ENCODE data around the gene MACROH2A1.

MACROH2A1 gene

GRCh38 chr5:135329066-135329912 is 69.7 kb downstream of the MACROH2A1 start:
- no peak for DNase-seq

- no peak for DNase-seq
Observed at GRCh38 chr5:135328128-135328687, 70.8 kb downstream of the MACROH2A1 start.

DNA sequence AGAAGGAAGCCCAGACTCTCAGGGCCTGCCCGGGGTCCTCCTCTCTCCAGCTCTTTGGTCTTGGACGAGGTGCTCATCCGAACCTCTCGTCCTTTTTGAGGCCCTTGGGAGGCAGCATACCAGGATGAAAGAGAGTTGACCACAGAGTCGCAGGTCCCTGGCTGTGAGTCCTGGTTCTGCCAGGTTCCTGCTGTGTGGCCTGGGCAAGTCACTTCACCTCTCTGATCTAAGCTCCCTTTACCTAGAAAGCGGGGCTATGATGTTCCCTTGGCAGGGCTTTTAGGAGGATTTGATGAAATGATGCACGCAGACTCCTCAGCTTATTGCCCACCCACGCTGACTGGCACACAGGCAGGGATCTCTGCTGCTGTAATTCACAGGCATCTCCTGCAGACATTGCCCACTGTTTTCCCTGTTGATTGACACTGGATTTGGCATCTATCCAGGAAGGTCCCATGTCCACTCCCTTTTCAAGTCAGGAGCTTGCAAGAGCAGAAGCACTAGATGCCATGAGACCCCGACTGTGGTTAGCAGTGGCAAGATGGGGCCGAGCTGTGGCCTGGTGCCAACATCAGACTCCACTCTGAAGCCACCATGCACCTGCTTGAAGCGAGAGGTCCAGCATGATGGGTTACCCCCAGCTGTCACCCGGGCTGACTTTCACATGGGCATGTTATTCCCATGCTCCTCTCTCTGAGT is 71.5 kb downstream of the MACROH2A1 start:
- DNase-seq = no peak

DNA sequence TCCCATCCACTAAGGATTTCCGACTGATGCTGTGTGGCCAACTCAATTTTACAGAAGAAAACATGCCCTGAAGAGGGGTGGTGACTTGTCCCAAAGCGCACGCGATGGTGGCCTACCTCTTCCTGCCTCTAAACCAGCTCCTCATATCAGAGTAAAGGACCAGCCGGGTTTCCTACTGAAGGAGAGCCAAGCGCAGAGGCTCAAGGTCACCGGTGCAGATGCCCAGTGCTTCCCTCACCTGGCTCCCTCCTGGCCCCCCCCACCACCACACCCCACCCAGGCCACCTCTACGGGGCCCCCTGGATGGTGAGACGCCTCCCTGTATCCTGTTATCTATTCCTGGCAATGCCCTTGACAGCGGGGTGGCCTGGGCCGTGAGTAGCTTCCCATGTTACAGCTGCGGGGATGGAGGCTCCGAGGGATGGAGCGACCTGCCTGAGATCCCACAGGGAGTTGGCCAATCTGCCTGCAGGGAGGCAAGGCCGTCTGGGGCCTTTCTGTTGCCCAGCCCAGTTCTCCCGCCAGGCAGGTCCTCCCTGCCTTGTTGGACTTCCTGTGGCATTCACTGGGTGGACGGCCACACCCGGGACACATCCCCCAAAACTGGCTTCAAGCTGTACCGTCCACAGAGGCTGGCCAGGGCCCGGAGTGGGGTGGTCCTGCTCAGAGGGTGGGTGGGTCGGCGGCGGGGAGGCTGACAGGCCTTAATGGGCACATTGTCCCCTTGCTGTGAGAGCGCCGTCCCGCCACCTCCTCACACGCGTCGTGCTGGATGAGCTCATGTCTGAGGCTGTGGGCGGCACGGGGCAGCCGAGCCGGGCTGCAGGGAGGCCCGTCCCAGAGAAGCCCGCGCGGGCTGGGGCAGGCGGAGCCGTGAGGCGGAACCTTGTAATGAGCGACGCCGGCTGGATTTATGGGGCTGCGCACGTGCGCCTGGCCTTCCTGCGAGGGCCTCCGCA is 72.5 kb downstream of the MACROH2A1 start:
- DNase-seq = no peak

DNA sequence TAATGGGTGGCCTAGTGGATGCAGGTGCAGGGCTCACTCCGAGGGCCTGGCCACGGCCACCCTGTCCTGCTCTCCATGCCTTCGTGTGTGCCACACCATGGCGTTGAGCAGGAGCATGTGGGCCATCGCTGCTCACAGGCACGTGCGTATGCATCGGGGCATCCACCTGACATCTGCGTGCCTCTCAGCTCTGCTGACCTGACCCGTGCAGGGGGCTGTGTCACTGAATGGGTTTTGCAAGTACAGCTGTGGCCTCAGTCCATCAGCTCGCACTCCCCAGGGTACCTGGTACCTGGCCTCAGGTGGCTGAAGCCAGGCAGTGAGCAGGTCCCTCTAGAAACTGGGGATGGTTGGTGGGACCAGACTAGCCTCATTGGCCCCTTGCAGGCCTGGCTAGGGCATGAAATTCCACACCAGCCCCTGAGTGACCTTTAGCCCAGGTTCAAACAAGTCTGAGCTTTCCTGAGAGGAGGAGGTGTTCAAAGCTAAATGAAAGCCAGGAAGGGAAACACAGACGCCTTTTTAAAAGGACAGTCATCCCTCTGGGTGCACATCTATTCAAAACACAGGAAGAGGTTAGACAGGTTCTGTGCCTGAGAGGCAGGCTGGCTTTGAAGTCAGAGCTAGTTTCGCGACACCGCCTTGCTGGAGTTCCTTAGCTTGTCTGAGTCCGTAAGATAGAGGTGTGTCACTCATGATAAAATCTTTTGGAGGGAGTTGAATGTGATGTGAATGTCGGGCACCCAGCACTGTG is 74.0 kb downstream of the MACROH2A1 start:
- no peak for DNase-seq

- no peak for DNase-seq
Observed at GRCh38 chr5:135324160-135324559, 74.9 kb downstream of the MACROH2A1 start.

GRCh38 chr5:135323701-135324132 is 75.3 kb downstream of the MACROH2A1 start:
- no peak for DNase-seq

GRCh38 chr5:135323227-135323626 is 75.8 kb downstream of the MACROH2A1 start:
- no peak for DNase-seq

- DNase-seq = no peak
Observed at GRCh38 chr5:135322744-135323143, 76.3 kb downstream of the MACROH2A1 start.

DNA sequence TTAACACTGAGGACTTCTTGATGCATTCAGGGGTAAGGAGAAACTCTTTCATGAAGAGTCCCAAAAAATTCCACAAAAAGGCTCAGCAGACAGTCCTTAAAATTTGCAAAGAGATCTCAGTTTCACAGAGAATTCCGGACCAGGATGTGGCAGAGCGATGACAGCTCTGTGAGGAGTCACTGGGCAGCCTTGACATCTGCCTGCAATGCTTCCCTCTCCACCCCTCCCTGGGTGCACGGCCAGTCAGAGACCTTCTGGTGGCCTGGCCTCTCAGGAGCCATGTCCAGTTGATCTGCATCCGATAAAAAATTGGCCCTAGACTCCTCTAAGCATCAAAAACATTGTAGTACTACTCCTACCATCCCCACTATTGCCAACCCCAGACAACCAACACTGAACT is 76.8 kb downstream of the MACROH2A1 start:
- DNase-seq = no peak

GRCh38 chr5:135320718-135321484 is 78.1 kb downstream of the MACROH2A1 start:
- DNase-seq = no peak

- DNase-seq = no peak
Observed at GRCh38 chr5:135319928-135320606, 79.0 kb downstream of the MACROH2A1 start.

- no peak for DNase-seq
Observed at GRCh38 chr5:135319458-135319857, 79.6 kb downstream of the MACROH2A1 start.

- no peak for DNase-seq
Observed at GRCh38 chr5:135318924-135319323, 80.1 kb downstream of the MACROH2A1 start.

DNA sequence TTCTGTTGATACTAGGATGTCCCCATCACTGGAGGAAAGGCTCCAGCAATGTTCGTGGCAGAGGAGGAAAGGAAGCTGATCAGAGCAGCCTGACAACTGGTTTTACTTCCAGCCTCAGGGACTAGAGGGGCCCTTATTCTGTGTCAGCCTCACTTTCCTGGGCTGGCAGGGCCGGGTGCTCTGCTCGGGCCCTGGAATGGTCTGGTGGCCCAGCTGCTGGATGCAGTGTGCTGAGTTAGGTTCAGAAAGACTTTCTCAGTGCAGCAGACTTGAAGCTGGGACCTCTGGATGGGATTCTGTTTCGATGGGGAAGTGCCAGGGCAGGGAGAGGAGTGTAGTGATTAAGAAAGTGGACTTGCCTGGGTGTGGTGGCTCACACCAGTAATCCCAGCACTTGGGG is 81.0 kb downstream of the MACROH2A1 start:
- DNase-seq = no peak

DNA sequence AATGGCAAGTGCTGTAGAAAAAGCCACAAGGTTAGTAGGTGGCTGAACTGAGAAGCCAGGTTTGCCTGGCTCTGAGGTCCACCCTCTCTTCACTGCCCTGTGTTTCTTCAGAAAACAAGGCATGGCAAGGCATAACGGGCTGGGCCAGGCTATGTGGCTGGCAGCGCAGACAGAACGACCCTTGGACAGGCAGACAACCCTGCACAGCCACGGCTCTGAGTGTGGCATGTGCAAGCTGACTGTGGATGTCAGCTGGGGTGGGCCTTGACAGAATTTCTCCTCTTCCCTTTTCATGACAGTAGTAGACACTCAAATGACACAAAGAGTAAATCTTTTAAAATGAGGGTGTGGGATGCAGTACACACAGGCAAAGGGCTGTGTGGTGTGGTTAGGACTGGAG is 81.7 kb downstream of the MACROH2A1 start:
- no peak for DNase-seq

- DNase-seq = peak; percentile 16
Observed at GRCh38 chr5:135315386-135315785, 83.6 kb downstream of the MACROH2A1 start.

GRCh38 chr5:135313946-135314345 is 85.1 kb downstream of the MACROH2A1 start:
- no peak for DNase-seq

DNA sequence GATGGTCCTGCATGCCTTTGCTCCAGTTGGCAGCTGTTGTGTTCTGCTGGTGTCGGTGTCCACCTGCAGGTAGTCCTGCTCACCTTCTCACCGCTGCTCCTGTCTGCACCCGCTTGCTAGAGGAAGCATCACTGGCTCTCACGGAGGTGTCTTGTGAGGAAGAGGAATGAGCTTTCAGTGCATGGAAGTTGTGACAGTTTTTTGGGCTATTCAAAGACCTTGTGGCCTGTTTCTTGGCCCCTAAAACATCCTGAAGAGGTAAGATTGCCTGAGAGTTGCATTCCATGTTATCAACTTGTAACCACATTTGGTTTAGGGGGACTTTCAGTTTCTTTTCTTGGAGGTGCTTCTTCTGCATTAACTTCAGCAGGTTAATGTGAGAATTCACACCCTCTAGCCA is 85.6 kb downstream of the MACROH2A1 start:
- no peak for DNase-seq

DNA sequence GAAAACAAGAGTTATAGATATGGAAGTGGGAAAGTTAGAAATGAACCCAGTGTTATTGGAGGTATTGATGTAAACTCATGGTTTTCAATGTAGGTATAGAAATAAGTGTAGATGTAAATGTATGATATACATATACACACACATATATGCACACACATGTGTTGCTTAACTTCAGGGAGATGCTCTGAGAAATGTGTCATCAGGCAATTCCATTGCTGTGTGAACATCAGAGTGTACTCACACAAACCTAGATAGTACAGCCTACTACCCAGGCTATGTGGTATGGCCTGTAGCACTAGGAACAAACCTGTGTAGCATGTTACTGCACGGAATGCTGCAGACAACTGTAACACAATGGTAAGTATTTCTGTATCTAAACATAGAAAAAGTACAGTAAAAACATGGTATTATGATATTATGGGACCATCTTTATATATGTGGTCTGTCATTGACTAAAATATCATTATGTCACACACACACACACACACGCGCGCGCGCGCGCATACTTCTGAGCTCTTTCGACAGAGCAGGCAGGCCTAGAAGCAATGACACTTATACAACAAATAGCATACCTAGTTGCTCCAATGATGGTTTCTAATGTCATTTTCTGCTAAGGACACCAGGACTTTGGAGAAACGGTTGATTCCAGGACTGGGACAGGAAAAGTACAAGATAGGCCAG is 86.6 kb downstream of the MACROH2A1 start:
- no peak for DNase-seq
